ENCODE results near the gene SLC35E3.

SLC35E3 gene

GRCh38 chr12:68827895-68828671, 82.1 kb downstream of the SLC35E3 start:
- H3K27ac ChIP-seq, result no peak overlapping the region
- no peak for TF ChIP-seq ZFX (IDR thresholded peaks at IDR 0.05)
- TF ChIP-seq, protein P1, sequence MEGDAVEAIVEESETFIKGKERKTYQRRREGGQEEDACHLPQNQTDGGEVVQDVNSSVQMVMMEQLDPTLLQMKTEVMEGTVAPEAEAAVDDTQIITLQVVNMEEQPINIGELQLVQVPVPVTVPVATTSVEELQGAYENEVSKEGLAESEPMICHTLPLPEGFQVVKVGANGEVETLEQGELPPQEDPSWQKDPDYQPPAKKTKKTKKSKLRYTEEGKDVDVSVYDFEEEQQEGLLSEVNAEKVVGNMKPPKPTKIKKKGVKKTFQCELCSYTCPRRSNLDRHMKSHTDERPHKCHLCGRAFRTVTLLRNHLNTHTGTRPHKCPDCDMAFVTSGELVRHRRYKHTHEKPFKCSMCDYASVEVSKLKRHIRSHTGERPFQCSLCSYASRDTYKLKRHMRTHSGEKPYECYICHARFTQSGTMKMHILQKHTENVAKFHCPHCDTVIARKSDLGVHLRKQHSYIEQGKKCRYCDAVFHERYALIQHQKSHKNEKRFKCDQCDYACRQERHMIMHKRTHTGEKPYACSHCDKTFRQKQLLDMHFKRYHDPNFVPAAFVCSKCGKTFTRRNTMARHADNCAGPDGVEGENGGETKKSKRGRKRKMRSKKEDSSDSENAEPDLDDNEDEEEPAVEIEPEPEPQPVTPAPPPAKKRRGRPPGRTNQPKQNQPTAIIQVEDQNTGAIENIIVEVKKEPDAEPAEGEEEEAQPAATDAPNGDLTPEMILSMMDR (conservative IDR thresholded peaks at IDR 0.05), result no peak

DNA sequence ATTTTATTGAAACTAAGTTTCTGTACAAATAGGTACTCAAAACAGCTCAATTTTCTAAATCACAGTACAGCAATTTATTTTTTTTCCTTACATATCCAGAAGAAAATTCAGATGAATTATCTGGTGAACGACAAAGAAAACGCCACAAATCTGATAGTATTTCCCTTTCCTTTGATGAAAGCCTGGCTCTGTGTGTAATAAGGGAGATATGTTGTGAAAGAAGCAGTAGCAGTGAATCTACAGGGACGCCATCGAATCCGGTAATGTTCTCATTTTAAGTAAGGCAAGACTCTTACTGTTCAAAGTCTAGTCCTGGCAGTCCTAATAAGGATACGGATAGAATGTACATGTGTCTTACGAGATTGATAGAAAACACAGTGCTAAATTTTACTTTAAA, 82.7 kb downstream of the SLC35E3 start:
- no peak overlapping the region for H3K27ac ChIP-seq
- TF ChIP-seq ZFX (IDR thresholded peaks at IDR 0.05), result no peak
- TF ChIP-seq, protein P1 (conservative IDR thresholded peaks at IDR 0.05), result no peak
